WTC11 (cell line): ENCODE data around the gene TMEM35A. TPM values are rescaled to one million over a fixed set of nuclear protein-coding genes. Genes with fewer than 3 reads are reported as not detected.

Experiments used
- ATAC-seq: fragments of 200-7000 bp; cut with Tn5 transposase; 2 replicates; pipeline ENCODE4 v1.10.0; 2021; ENCODE audit warnings: mild to moderate bottlenecking, moderate library complexity
- CTCF ChIA-PET: fragments of 300-600 bp; sonication (Branson Sonifier 250); formaldehyde crosslinking; loops from one replicate; lab custom pipeline; 2021; ENCODE audit warnings: antibody characterized with exemption; lab: Charles Lee
- POLR2A ChIA-PET: fragments of 350-600 bp; sonication (Branson Sonifier 250); formaldehyde crosslinking; loops from one replicate; lab custom pipeline; 2021; ENCODE audit warnings: antibody characterized with exemption; lab: Charles Lee
- DNase-seq: peaks from one replicate; pipeline ENCODE4 v3.0.0; 2021; ENCODE audit warnings: low spot score
- H3K27ac Mint-ChIP-seq: 2 replicates; pipeline ENCODE4 v1.8.0; 2021; ENCODE audit warnings: mixed read lengths
- H3K27me3 Mint-ChIP-seq: 2 replicates; pipeline ENCODE4 v1.8.0; 2021; ENCODE audit warnings: low read depth, mild to moderate bottlenecking, moderate library complexity, mixed read lengths
- H3K36me3 Mint-ChIP-seq: 2 replicates; pipeline ENCODE4 v1.8.0; 2021; ENCODE audit warnings: mixed read lengths
- H3K4me1 Mint-ChIP-seq: 2 replicates; pipeline ENCODE4 v1.8.0; 2022; ENCODE audit warnings: mixed read lengths
- H3K4me3 Mint-ChIP-seq: 2 replicates; pipeline ENCODE4 v1.8.0; 2021; ENCODE audit warnings: mild to moderate bottlenecking, moderate library complexity, mixed read lengths
- H3K9me3 Mint-ChIP-seq: 2 replicates; pipeline ENCODE4 v1.8.0; 2021; ENCODE audit warnings: mixed read lengths
- AR ChIP-seq: fragments of 250-450 bp; sonication (Bioruptor Pico); IDR thresholded peaks from 2 replicates; pipeline ENCODE4 v1.9.0; 2021; ENCODE audit warnings: mild to moderate bottlenecking
- ARID4B ChIP-seq: sonication (generic); formaldehyde crosslinking; IDR thresholded peaks from 2 replicates; pipeline ENCODE4 v1.8.0; 2023; ENCODE audit warnings: missing genetic modification reagents, mild to moderate bottlenecking, borderline replicate concordance
- ATF3 ChIP-seq: sonication (generic); formaldehyde crosslinking; conservative IDR thresholded peaks from 2 replicates; pipeline ENCODE4 v1.8.1; 2022; ENCODE audit warnings: mild to moderate bottlenecking, missing genetic modification reagents
- E2F4 ChIP-seq: sonication (generic); formaldehyde crosslinking; IDR thresholded peaks from 2 replicates; pipeline ENCODE4 v1.8.1; 2022; ENCODE audit warnings: low read depth, mild to moderate bottlenecking, moderate library complexity, missing genetic modification reagents, borderline replicate concordance
- E2F5 ChIP-seq: sonication (generic); formaldehyde crosslinking; IDR thresholded peaks from 2 replicates; pipeline ENCODE4 v1.8.1; 2022; ENCODE audit warnings: mild to moderate bottlenecking, moderate library complexity, missing genetic modification reagents
- FOXK1 ChIP-seq: sonication (generic); formaldehyde crosslinking; IDR thresholded peaks from 2 replicates; pipeline ENCODE4 v1.8.0; 2022; ENCODE audit warnings: mild to moderate bottlenecking, moderate library complexity, missing genetic modification reagents
- HMGA2 ChIP-seq: fragments of 250-450 bp; sonication (Bioruptor Pico); IDR thresholded peaks from 2 replicates; pipeline ENCODE4 v1.4.0; 2021; ENCODE audit warnings: mild to moderate bottlenecking, moderate library complexity
- MYBL2 ChIP-seq: sonication (generic); formaldehyde crosslinking; IDR thresholded peaks from 2 replicates; pipeline ENCODE4 v1.8.1; 2023; ENCODE audit warnings: mild to moderate bottlenecking, moderate library complexity, missing genetic modification reagents
- NFE2L1 ChIP-seq: sonication (generic); formaldehyde crosslinking; IDR thresholded peaks from 2 replicates; pipeline ENCODE4 v1.8.1; 2023; ENCODE audit warnings: missing genetic modification reagents
- NFYB ChIP-seq: sonication (generic); formaldehyde crosslinking; conservative IDR thresholded peaks from 2 replicates; pipeline ENCODE4 v1.8.0; 2022; ENCODE audit warnings: low read depth, missing genetic modification reagents
- NR2C2 ChIP-seq: sonication (generic); formaldehyde crosslinking; IDR thresholded peaks from 2 replicates; pipeline ENCODE4 v1.8.0; 2022; ENCODE audit warnings: mild to moderate bottlenecking, missing genetic modification reagents
- PRRX2 ChIP-seq: fragments of 250-450 bp; sonication (Bioruptor Pico); IDR thresholded peaks from 2 replicates; pipeline ENCODE4 v1.8.0; 2021; ENCODE audit warnings: mild to moderate bottlenecking
- RELA ChIP-seq: sonication (generic); formaldehyde crosslinking; IDR thresholded peaks from 2 replicates; pipeline ENCODE4 v1.8.1; 2022; ENCODE audit warnings: missing genetic modification reagents, mild to moderate bottlenecking, borderline replicate concordance
- SP1 ChIP-seq: sonication (generic); formaldehyde crosslinking; conservative IDR thresholded peaks from 2 replicates; pipeline ENCODE4 v1.8.1; 2022; ENCODE audit warnings: missing genetic modification reagents
- TEAD4 ChIP-seq: sonication (generic); formaldehyde crosslinking; IDR thresholded peaks from 2 replicates; pipeline ENCODE4 v1.8.0; 2022; ENCODE audit warnings: mild to moderate bottlenecking, missing genetic modification reagents
- USF1 ChIP-seq: sonication (generic); formaldehyde crosslinking; IDR thresholded peaks from 2 replicates; pipeline ENCODE4 v1.8.0; 2022; ENCODE audit warnings: mild to moderate bottlenecking, missing genetic modification reagents
- ZMAT4 ChIP-seq: fragments of 250-450 bp; sonication (Bioruptor Pico); IDR thresholded peaks from 2 replicates; pipeline ENCODE4 v1.9.0; 2021; ENCODE audit warnings: mild to moderate bottlenecking
- ZNF121 ChIP-seq: sonication (generic); formaldehyde crosslinking; IDR thresholded peaks from 2 replicates; pipeline ENCODE4 v1.8.0; 2023; ENCODE audit warnings: missing genetic modification reagents
- ZNF138 ChIP-seq: sonication (generic); formaldehyde crosslinking; conservative IDR thresholded peaks from 2 replicates; pipeline ENCODE4 v1.8.1; 2022; ENCODE audit warnings: mild to moderate bottlenecking, moderate library complexity, missing genetic modification reagents
- ZNF416 ChIP-seq: fragments of 250-450 bp; sonication (Bioruptor Pico); IDR thresholded peaks from 2 replicates; pipeline ENCODE4 v1.9.0; 2021; ENCODE audit warnings: mild to moderate bottlenecking, inconsistent platforms
- ZNF512 ChIP-seq: sonication (generic); formaldehyde crosslinking; IDR thresholded peaks from 2 replicates; pipeline ENCODE4 v1.8.1; 2022; ENCODE audit warnings: missing genetic modification reagents, borderline replicate concordance
- total RNA-seq: library from RNA; stranded (reverse); gene quantifications from 3 replicates; pipeline ENCODE4 v1.2.3, GENCODE V29; 2021

TMEM35A gene
- total RNA-seq, 1 experiment from 2014 or later = 3.9 TPM

- peak; percentile 93 for DNase-seq
- ATAC-seq = peak; percentile 100
- CTCF ChIA-PET = no interaction called here
- Mint-ChIP-seq H3K36me3 (peaks cover 14% of the 10 kb centered on the region), H3K27me3 (peaks cover 3% of the 10 kb centered on the region; the same call in 1 of the 2 replicates)
- TF ChIP-seq SP1 (CRISPR knock-in tag) (peak; percentile 73), PRRX2 (CRISPR knock-in tag) (no peak), ZNF512 (CRISPR knock-in tag) (no peak), ATF3 (CRISPR knock-in tag) (no peak), HMGA2 (CRISPR knock-in tag) (no peak), MYBL2 (CRISPR knock-in tag) (peak; percentile 71; the same call in 1 of the 2 replicates), E2F5 (CRISPR knock-in tag) (0 out of 2 replicates have a peak, but pooled peaks have one; percentile 46), NFE2L1 (0 out of 2 replicates have a peak, but pooled peaks have one; percentile 38), NFYB (CRISPR knock-in tag) (peak; percentile 56), E2F4 (CRISPR knock-in tag) (peak; percentile 49; the same call in 1 of the 2 replicates), AR (CRISPR knock-in tag) (no peak), USF1 (CRISPR knock-in tag) (peak; percentile 30; the same call in 1 of the 2 replicates), TEAD4 (CRISPR knock-in tag) (no peak)
- TF ChIP-seq, all 79 proteins: peak for 7
- Mint-ChIP-seq H3K27ac (peak within 1 kb of the TSS; percentile 90), H3K4me1 (peaks cover 9% of the 10 kb centered on the region), H3K9me3 (no peaks in the 10 kb centered on the region), H3K4me3 (peak within 1 kb of the TSS; percentile 94)
- POLR2A ChIA-PET = interaction anchor here (1.3 to 1.9 kb wide), 2 partner anchors 19 to 169 kb away, joined by 6 to 11 read pairs; partner anchors contain the start of genes TMEM35A and XKRX
These were observed 19.1 kb downstream of the TMEM35A start, which contains the start of gene CENPI for GRCh38 chrX:101097546-101098453. TSS of gene CENPI (plus strand) at chrX:101098204. CDS start at chrX:101101071, 2,867 bp downstream.

GRCh38 chrX:101108284-101108683, 29.6 kb downstream of the TMEM35A start:
- no peak overlapping the region for H3K27ac Mint-ChIP-seq
- no peak for ATAC-seq
- DNase-seq = no peak
- POLR2A ChIA-PET = no interaction called here
- H3K4me3 Mint-ChIP-seq = no peak overlapping the region
- no peaks in the 10 kb centered on the region for H3K27me3 Mint-ChIP-seq
- peaks cover 19% of the 10 kb centered on the region for H3K36me3 Mint-ChIP-seq
- CTCF ChIA-PET = no interaction called here
- H3K9me3 Mint-ChIP-seq = no peaks in the 10 kb centered on the region
- no peaks in the 10 kb centered on the region for H3K4me1 Mint-ChIP-seq
- no peak for TF ChIP-seq ZNF416 (CRISPR knock-in tag)
- TF ChIP-seq ZMAT4 (CRISPR knock-in tag) = no peak
- TF ChIP-seq NFE2L1 = no peak
- no peak for TF ChIP-seq ZNF121 (CRISPR knock-in tag)
- TF ChIP-seq NR2C2 (CRISPR knock-in tag) = no peak
- no peak for TF ChIP-seq ZNF138 (CRISPR knock-in tag)
- no peak for TF ChIP-seq ARID4B (CRISPR knock-in tag)
- no peak for TF ChIP-seq RELA (CRISPR knock-in tag)
- no peak for TF ChIP-seq FOXK1 (CRISPR knock-in tag)
